ENCODE results near the gene PLEKHA7. TPM values are rescaled to one million over a fixed set of nuclear protein-coding genes. Genes with fewer than 3 reads are reported as not detected.

Gene PLEKHA7
- total and polyA plus RNA-seq, 2 of the 4 experiments (the other 2 are of a cell fraction): 0.12 TPM; not detected in 1

- peak; percentile 10 for DNase-seq
- no peak overlapping the region for H3K14ac ChIP-seq (replicated peaks; ENCODE audit: low read depth, low read length)
These were observed 1.5 kb upstream of the PLEKHA7 start for GRCh38 chr11:17015627-17016126.

More at GRCh38 chr11:17015627-17016126, 1.5 kb upstream of the PLEKHA7 start:
- H3K36me3 ChIP-seq (ENCODE audit: control insufficient read depth, insufficient read depth, low read length): no peaks in the 10 kb centered on the region
- dilution Hi-C loops (cut with HindIII; ENCODE audit: low sequenced_read_pairs, unreplicated experiment): no loop called here
- ChIA-PET CTCF (no interaction called here), POLR2A (ENCODE audit: unreplicated experiment) (no interaction called here)
- H2BK15ac ChIP-seq (ENCODE audit: low read depth, low read length): no peak overlapping the region
- peaks cover 46% of the 10 kb centered on the region for H3K27me3 ChIP-seq (ENCODE audit: control insufficient read depth, insufficient read depth, low read length)
- no peak overlapping the region for H2AK5ac ChIP-seq (ENCODE audit: low read depth, low read length)
- 40% methylated on average over 9 of the region's 16 CpGs; no CpG with 5 or more reads in 1 of the 2 experiments for WGBS, 2 experiments (ENCODE audit: extremely low coverage in 2 of 2, insufficient read length in 1 of 2)
- no peak overlapping the region for H3K23ac ChIP-seq (ENCODE audit: low read depth, low read length)
- no peaks in the 10 kb centered on the region for H3K9me1 ChIP-seq (ENCODE audit: insufficient read depth, low read length)
- H2BK120ac ChIP-seq (ENCODE audit: low read depth, low read length): no peak overlapping the region
- H3K56ac ChIP-seq (ENCODE audit: extremely low read depth, insufficient read depth, low read length): no peak overlapping the region
- no peak for TF ChIP-seq MAZ (IDR thresholded peaks at IDR 0.05; ENCODE audit: borderline replicate concordance, low read depth, low read length)
- no peak for TF ChIP-seq RFX5 (IDR thresholded peaks at IDR 0.05; ENCODE audit: low read depth, low read length)
- no peak for TF ChIP-seq CHD1 (IDR thresholded peaks at IDR 0.05; ENCODE audit: low read depth, low read length)
- TF ChIP-seq CEBPB (IDR thresholded peaks at IDR 0.05; ENCODE audit: low read depth, low read length): no peak
- TF ChIP-seq SMC3 (IDR thresholded peaks at IDR 0.05; ENCODE audit: low read depth, low read length): no peak
- no peak for TF ChIP-seq RCOR1 (IDR thresholded peaks at IDR 0.05; ENCODE audit: insufficient replicate concordance, low read length)
- no peak for TF ChIP-seq FOS (IDR thresholded peaks at IDR 0.05; ENCODE audit: low read depth, low read length)
- H3K18ac ChIP-seq (ENCODE audit: low read depth, low read length): no peak overlapping the region
- no peak overlapping the region for H3K9ac ChIP-seq (ENCODE audit: low read depth, low read length)
- H2AFZ ChIP-seq (replicated peaks; ENCODE audit: low read length, poor library complexity): no peak overlapping the region
- no peak overlapping the region for H4K5ac ChIP-seq (ENCODE audit: low read depth, low read length)
- no peak overlapping the region for H3K27ac ChIP-seq (ENCODE audit: insufficient read depth, low read length)
- no peaks in the 10 kb centered on the region for H3K79me1 ChIP-seq (ENCODE audit: low read depth in 1 of 2, low read length in 2 of 2)
- H3K4me3 ChIP-seq (ENCODE audit: insufficient read depth, low read depth, low read length): no peak overlapping the region
- ATAC-seq (ENCODE audit: low read depth): no peak
- intact Hi-C loops (cut with micrococcal nuclease): loop anchor here (10.0 kb wide), 1 partner anchor 49 kb away; no protein-coding TSS in a partner anchor
- H2AK9ac ChIP-seq (replicated peaks; ENCODE audit: low read depth, low read length, poor library complexity): no peak overlapping the region
- no peaks in the 10 kb centered on the region for H3K4me1 ChIP-seq (ENCODE audit: control insufficient read depth, insufficient read depth, low read length)
- no peak overlapping the region for H3K4ac ChIP-seq (ENCODE audit: low read depth, low read length)
- no peak overlapping the region for H4K8ac ChIP-seq (ENCODE audit: low read depth in 2 of 2, low read length in 2 of 2)
- no peak overlapping the region for H2BK20ac ChIP-seq (ENCODE audit: low read depth, low read length)
- no peaks in the 10 kb centered on the region for H3K9me3 ChIP-seq (ENCODE audit: control insufficient read depth, insufficient read depth, low read length)
- in situ Hi-C loops (cut with MboI; ENCODE audit: low sequenced_read_pairs): no loop called here
- no peak overlapping the region for H2BK5ac ChIP-seq (ENCODE audit: low read depth, low read length, poor library complexity, severe bottlenecking)
- no peak overlapping the region for H4K91ac ChIP-seq (ENCODE audit: insufficient read depth, low read depth, low read length)
- BruUV-seq (replicated peaks): no TSS peak
- no peak overlapping the region for H3K4me2 ChIP-seq (ENCODE audit: low read depth, low read length)
- no peaks in the 10 kb centered on the region for H4K20me1 ChIP-seq (ENCODE audit: insufficient read depth, low read length)
